Measurements from ENCODE around the gene FTSJ3. TPM values are rescaled to one million over a fixed set of nuclear protein-coding genes. Genes with fewer than 3 reads are reported as not detected.

FTSJ3 gene
- total RNA-seq, 4 donors from 2014 or later, result 36.3 to 53.2 (median 51.7) TPM

GRCh38 chr17:63850401-63850800 is 22.9 kb upstream of the FTSJ3 start:
- 60 to 88% methylated on average over 8 to 9 of the region's 9 CpGs for WGBS, 2 donors (ENCODE audit: low coverage in 1 of 2)
- H3K27ac ChIP-seq, result no peak overlapping the region
- no peak for ATAC-seq
- peaks cover 0 to 15% (median 0%) of the 10 kb centered on the region in 3 donors for H3K4me1 ChIP-seq
- no peaks in the 10 kb centered on the region for H3K9me3 ChIP-seq
- H3K4me3 ChIP-seq, result no peak overlapping the region
- no peak for TF ChIP-seq CTCF (IDR thresholded peaks at IDR 0.05)
- no peak for TF ChIP-seq POLR2A (IDR thresholded peaks at IDR 0.05)
- H3K36me3 ChIP-seq, result no peaks in the 10 kb centered on the region
- no peaks in the 10 kb centered on the region for H3K27me3 ChIP-seq

- Histone ChIP-seq H3K27ac (peak overlapping the region; percentile 7 to 76 (median 40)), H3K9me3 (no peaks in the 10 kb centered on the region), H3K27me3 (no peaks in the 10 kb centered on the region), H3K36me3 (no peaks in the 10 kb centered on the region), H3K4me3 (peak overlapping the region in 1 of 2 donors; percentile 36), H3K4me1 (peaks cover 0 to 19% (median 0%) of the 10 kb centered on the region in 3 donors)
- 3 to 6% methylated on average over 11 to 32 of the region's 82 CpGs for WGBS, 2 donors (ENCODE audit: low coverage in 1 of 2)
- peak; percentile 97 for ATAC-seq
- peak in 1 of 2 donors; percentile 23 for TF ChIP-seq POLR2A (IDR thresholded peaks at IDR 0.05)
- no peak for TF ChIP-seq POLR2AphosphoS5 (IDR thresholded peaks at IDR 0.05)
- peak; percentile 77 to 82 (median 79) for TF ChIP-seq CTCF (IDR thresholded peaks at IDR 0.05)
Observed at GRCh38 chr17:63848834-63849689, 21.6 kb upstream of the FTSJ3 start.

- TF ChIP-seq CTCF (IDR thresholded peaks at IDR 0.05) (no peak), POLR2AphosphoS5 (IDR thresholded peaks at IDR 0.05) (no peak), EP300 (IDR thresholded peaks at IDR 0.05) (no peak), POLR2A (IDR thresholded peaks at IDR 0.05) (no peak)
- 67 to 84% methylated on average over 3 of the region's 3 CpGs for WGBS, 2 donors (ENCODE audit: low coverage in 1 of 2)
- Histone ChIP-seq H3K4me3 (no peak overlapping the region), H3K36me3 (no peaks in the 10 kb centered on the region), H3K4me1 (peaks cover 0 to 28% (median 3%) of the 10 kb centered on the region in 3 donors), H3K9me3 (no peaks in the 10 kb centered on the region), H3K27me3 (no peaks in the 10 kb centered on the region), H3K27ac (no peak overlapping the region)
- ATAC-seq, result no peak
Observed at GRCh38 chr17:63847525-63848249, 20.2 kb upstream of the FTSJ3 start.

GRCh38 chr17:63845509-63845908 is 18.0 kb upstream of the FTSJ3 start:
- H3K9me3 ChIP-seq, result no peaks in the 10 kb centered on the region
- H3K4me1 ChIP-seq, result peaks cover 0 to 40% (median 12%) of the 10 kb centered on the region in 3 donors
- TF ChIP-seq POLR2AphosphoS5 (IDR thresholded peaks at IDR 0.05) (no peak), EP300 (IDR thresholded peaks at IDR 0.05) (no peak), POLR2A (IDR thresholded peaks at IDR 0.05) (no peak), CTCF (IDR thresholded peaks at IDR 0.05) (no peak)
- H3K4me3 ChIP-seq, result no peak overlapping the region
- no peak overlapping the region for H3K27ac ChIP-seq
- H3K36me3 ChIP-seq, result no peaks in the 10 kb centered on the region
- 0 to 18% methylated on average over 1 of the region's 1 CpG for WGBS, 2 donors (ENCODE audit: low coverage in 1 of 2)
- no peaks in the 10 kb centered on the region for H3K27me3 ChIP-seq
- ATAC-seq, result no peak

All from gastroesophageal sphincter (tissue), 4 donors.